HCT116 (cell line): ENCODE measurements around the gene HOXC11. TPM values are rescaled to one million over a fixed set of nuclear protein-coding genes. Genes with fewer than 3 reads are reported as not detected.

Experiments used
- ATAC-seq: fragments of 200-7000 bp; cut with Tn5 transposase; 2 replicates; pipeline ENCODE4 v1.9.1; 2020; ENCODE audit warnings: mild to moderate bottlenecking, moderate library complexity
- BruUV-seq: library from RNA; stranded (reverse); fragments of 400-500 nt; replicated peaks from 2 replicates; lab custom pipeline; 2021; lab: Mats Ljungman, UMichigan
- CTCF ChIA-PET: fragments of 300-600 bp; sonication (Branson Sonifier 250); formaldehyde crosslinking; loops from one replicate; lab custom pipeline; 2021; ENCODE audit warnings: antibody characterized with exemption; lab: Charles Lee
- POLR2A ChIA-PET: fragments of 300-600, 350-600 bp; sonication (Branson Sonifier 250); formaldehyde crosslinking; loops from one replicate; lab custom pipeline; 2021; ENCODE audit warnings: antibody characterized with exemption; lab: Charles Lee
- RAD21 ChIA-PET, 2 experiments: fragments of 300-600 bp; sonication (Branson Sonifier 250); formaldehyde crosslinking; loops; one replicate each; lab custom pipeline; 2023; ENCODE audit warnings: low total read pairs in 2 of 2; ENCODE audit not compliant: uncharacterized antibody in 2 of 2, unreplicated experiment in 2 of 2, low non-redundant PET in 1 of 2; lab: Charles Lee
- DNase-seq: peaks from one replicate; pipeline ENCODE4 v3.0.0-alpha.2; 2010; ENCODE audit warnings: low read depth, low spot score
- H2AFZ ChIP-seq: fragments of 200-600 bp; shearing (Covaris generic), sonication (generic); 2 replicates; pipeline ENCODE4 v1.6.1; 2017; ENCODE audit warnings: low read depth, mixed run types, mixed read lengths, antibody characterized with exemption, low read length; ENCODE audit not compliant: poor library complexity, severe bottlenecking
- H3K27ac ChIP-seq: 2 replicates; pipeline ENCODE4 v1.5.1; 2012; ENCODE audit warnings: low read depth, low read length
- H3K27me3 ChIP-seq: fragments of 200-600 bp; sonication (generic); 2 replicates; pipeline ENCODE4 v1.6.1; 2016; ENCODE audit warnings: mixed run types, low read length, mixed read lengths; ENCODE audit not compliant: insufficient read depth
- H3K36me3 ChIP-seq, 2 experiments: fragments of 200-500 bp in 1 of 2; fragments of 200-600 bp in 1 of 2; sonication (Bioruptor generic) in 1 of 2; sonication (generic) in 1 of 2; 2 replicates each; pipeline versions ENCODE4 v1.5.1 to v1.6.1; 2014 to 2016; ENCODE audit warnings: low read length in 2 of 2, inconsistent platforms in 1 of 2, mixed read lengths in 1 of 2, mixed run types in 1 of 2; ENCODE audit not compliant: insufficient read depth in 2 of 2, control insufficient read depth in 1 of 2
- H3K4me1 ChIP-seq, 2 experiments: fragments of 200-600 bp in 1 of 2; sonication (generic) in 1 of 2; 2 replicates each; pipeline versions ENCODE4 v1.5.1 to v1.6.1; 2012 to 2017; ENCODE audit warnings: low read length in 2 of 2, inconsistent platforms in 1 of 2, mild to moderate bottlenecking in 1 of 2, mixed read lengths in 1 of 2, mixed run types in 1 of 2, moderate library complexity in 1 of 2; ENCODE audit not compliant: insufficient read depth in 2 of 2, control insufficient read depth in 1 of 2
- H3K4me2 ChIP-seq: fragments of 200-600 bp; sonication (generic); 2 replicates; pipeline ENCODE4 v1.6.1; 2017; ENCODE audit warnings: mixed run types, low read length, mixed read lengths
- H3K4me3 ChIP-seq, 2 experiments: fragments of 200-600 bp in 1 of 2; sonication (generic) in 1 of 2; replicated peaks in 1 of 2; 2 replicates each; pipeline ENCODE4 v1.5.1; 2011 to 2016; ENCODE audit warnings: low read length in 2 of 2, control low read depth in 1 of 2, low read depth in 1 of 2, mild to moderate bottlenecking in 1 of 2, mixed read lengths in 1 of 2, mixed run types in 1 of 2
- H3K79me2 ChIP-seq: fragments of 200-600 bp; sonication (generic); 2 replicates; pipeline ENCODE4 v1.6.1; 2017; ENCODE audit warnings: mild to moderate bottlenecking, mixed run types, low read length, moderate library complexity, mixed read lengths; ENCODE audit not compliant: insufficient read depth
- H3K9ac ChIP-seq: fragments of 200-600 bp; sonication (generic); 2 replicates; pipeline ENCODE4 v1.6.1; 2016; ENCODE audit warnings: low read length, mixed read lengths
- H3K9me2 ChIP-seq: fragments of 200-600 bp; sonication (generic), shearing (Covaris generic); 2 replicates; pipeline ENCODE4 v1.6.1; 2017; ENCODE audit warnings: mixed run types, mild to moderate bottlenecking, moderate library complexity; ENCODE audit not compliant: insufficient read depth
- H3K9me3 ChIP-seq, 2 experiments: fragments of 200-500 bp in 1 of 2; fragments of 200-600 bp in 1 of 2; sonication (Bioruptor generic) in 1 of 2; sonication (generic) in 1 of 2; 2 replicates each; pipeline ENCODE4 v1.6.1; 2014 to 2017; ENCODE audit warnings: low read length in 2 of 2, mixed read lengths in 2 of 2, inconsistent platforms in 1 of 2, low read depth in 1 of 2, mild to moderate bottlenecking in 1 of 2, mixed run types in 1 of 2, moderate library complexity in 1 of 2; ENCODE audit not compliant: control insufficient read depth in 1 of 2, insufficient read depth in 1 of 2
- H4K20me1 ChIP-seq: fragments of 200-600 bp; sonication (generic), shearing (Covaris generic); 2 replicates; pipeline ENCODE4 v1.6.1; 2017; ENCODE audit warnings: mixed run types, mild to moderate bottlenecking, moderate library complexity; ENCODE audit not compliant: insufficient read depth
- CBX3 ChIP-seq: IDR thresholded peaks from 2 replicates; pipeline ENCODE4 v1.6.1; 2012; ENCODE audit warnings: low read depth
- CEBPB ChIP-seq: IDR thresholded peaks from 2 replicates; pipeline ENCODE4 v1.6.1; 2012; ENCODE audit warnings: low read depth
- EGR1 ChIP-seq: IDR thresholded peaks from 2 replicates; pipeline ENCODE4 v1.6.1; 2012; ENCODE audit warnings: low read depth
- EZH2phosphoT487 ChIP-seq: fragments of 200-600 bp; IDR thresholded peaks from 2 replicates; pipeline ENCODE4 v1.6.1; 2018; ENCODE audit warnings: antibody characterized with exemption, borderline replicate concordance
- FOSL1 ChIP-seq: IDR thresholded peaks from 2 replicates; pipeline ENCODE4 v1.6.1; 2012; ENCODE audit warnings: low read depth
- POLR2AphosphoS5 ChIP-seq: IDR thresholded peaks from 2 replicates; pipeline ENCODE4 v1.6.1; 2011; ENCODE audit warnings: mild to moderate bottlenecking, low read depth, low read length, moderate library complexity
- SRF ChIP-seq: IDR thresholded peaks from 2 replicates; pipeline ENCODE4 v1.6.1; 2012; ENCODE audit warnings: low read depth
- TCF7L2 ChIP-seq: IDR thresholded peaks from 2 replicates; pipeline ENCODE4 v1.7.0; 2011; ENCODE audit warnings: borderline replicate concordance, inconsistent platforms; ENCODE audit not compliant: insufficient read depth, insufficient read length; ENCODE audit errors: extremely low read depth
- ZBTB33 ChIP-seq: IDR thresholded peaks from 2 replicates; pipeline ENCODE4 v1.6.1; 2011; ENCODE audit warnings: mild to moderate bottlenecking, low read length, moderate library complexity; ENCODE audit not compliant: insufficient replicate concordance; ENCODE audit errors: extremely low read depth
- ZNF274 ChIP-seq: fragments of 200-500 bp; sonication (Bioruptor generic); IDR thresholded peaks from 2 replicates; pipeline ENCODE4 v1.6.1; 2014; ENCODE audit warnings: mild to moderate bottlenecking, low read depth, low read length, inconsistent platforms
- intact Hi-C: fragments of 100-400 bp; cut with micrococcal nuclease; formaldehyde crosslinking; loops from 2 replicates; pipeline ENCODE4 v1.10.0; 2022
- total RNA-seq: library from RNA; stranded (reverse); gene quantifications from one replicate; pipeline ENCODE4 v1.2.1, GENCODE V29; 2021; ENCODE audit not compliant: unreplicated experiment
- TF ChIP-seq, protein P1 (sequence below): IDR thresholded peaks from 2 replicates; pipeline ENCODE4 v1.6.1; 2012; ENCODE audit warnings: low read depth

Gene HOXC11
- total RNA-seq, 1 experiment from 2014 or later = 0.22 TPM

- H3K79me2 ChIP-seq = no peaks in the 10 kb centered on the region
- H3K4me2 ChIP-seq = no peak overlapping the region
- H2AFZ ChIP-seq = no peak overlapping the region
- no peaks in the 10 kb centered on the region for H3K4me1 ChIP-seq
- ATAC-seq (no peak), DNase-seq (no peak)
- no peak overlapping the region for H3K9ac ChIP-seq
- no TSS peak for BruUV-seq
- RAD21 ChIA-PET = no interaction called here
- CTCF ChIA-PET = no interaction called here
- intact Hi-C loops = no loop called here
- TF ChIP-seq CEBPB = no peak
- no peaks in the 10 kb centered on the region for H4K20me1 ChIP-seq
- POLR2A ChIA-PET = no interaction called here
- H3K9me2 ChIP-seq = no peaks in the 10 kb centered on the region
- peaks cover 4% of the 10 kb centered on the region; the same call in 1 of the 2 replicates for H3K27me3 ChIP-seq
- H3K9me3 ChIP-seq = no peaks in the 10 kb centered on the region
- no peaks in the 10 kb centered on the region for H3K36me3 ChIP-seq
- no peak overlapping the region for H3K4me3 ChIP-seq
- no peak overlapping the region for H3K27ac ChIP-seq
Observed at GRCh38 chr12:53967421-53967925, 5.5 kb upstream of the HOXC11 start.

DNA sequence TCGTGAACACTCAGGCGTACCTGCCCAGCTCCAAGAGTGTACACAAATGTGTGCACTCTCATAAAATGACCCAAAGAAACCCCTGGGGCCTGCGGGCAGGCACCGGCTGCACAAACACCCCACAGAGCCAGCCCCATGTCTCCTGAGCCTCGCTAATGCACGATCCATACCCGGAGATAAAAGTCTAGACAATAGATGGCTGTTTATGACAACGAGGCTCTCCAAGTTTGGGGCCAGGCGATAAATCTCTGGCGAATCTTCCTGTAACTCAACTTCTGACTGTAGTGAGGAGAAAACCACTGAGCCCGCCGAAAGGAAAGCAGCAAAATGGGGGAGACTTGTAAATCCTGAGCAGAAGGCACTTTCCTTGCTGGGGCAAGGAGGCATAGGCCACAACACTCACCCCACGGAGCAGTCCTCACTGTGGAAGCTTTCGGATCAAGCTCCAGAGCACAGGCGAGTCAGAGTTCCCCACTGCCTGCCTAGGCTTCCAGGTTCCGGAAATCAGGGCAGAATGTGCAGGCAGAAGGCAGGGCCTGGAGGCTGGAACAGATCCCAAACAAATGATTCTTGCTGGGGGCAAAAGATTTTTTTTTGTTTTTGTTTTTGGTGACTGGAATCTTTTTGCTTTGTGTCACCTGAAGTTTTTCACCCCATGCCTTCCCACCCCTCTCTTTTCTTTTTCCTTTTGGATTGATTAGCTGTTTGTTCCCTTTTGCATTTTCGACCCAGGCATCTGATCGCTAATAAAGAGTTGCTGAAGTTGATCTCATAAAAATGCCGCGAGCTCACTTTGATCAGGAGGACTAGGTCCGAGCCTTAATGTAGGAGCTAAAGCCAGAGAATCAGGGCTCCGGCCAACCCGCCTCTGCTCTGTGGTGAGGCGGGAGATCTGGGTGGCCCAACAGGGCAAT lies 4.5 kb upstream of the HOXC11 start:
- POLR2A ChIA-PET = no interaction called here
- TF ChIP-seq CBX3 (no peak), POLR2AphosphoS5 (no peak), ZNF274 (no peak), ZBTB33 (no peak), FOSL1 (no peak), TCF7L2 (no peak), EZH2phosphoT487 (no peak), EGR1 (no peak), SRF (no peak), CEBPB (no peak)
- TF ChIP-seq, protein P1, sequence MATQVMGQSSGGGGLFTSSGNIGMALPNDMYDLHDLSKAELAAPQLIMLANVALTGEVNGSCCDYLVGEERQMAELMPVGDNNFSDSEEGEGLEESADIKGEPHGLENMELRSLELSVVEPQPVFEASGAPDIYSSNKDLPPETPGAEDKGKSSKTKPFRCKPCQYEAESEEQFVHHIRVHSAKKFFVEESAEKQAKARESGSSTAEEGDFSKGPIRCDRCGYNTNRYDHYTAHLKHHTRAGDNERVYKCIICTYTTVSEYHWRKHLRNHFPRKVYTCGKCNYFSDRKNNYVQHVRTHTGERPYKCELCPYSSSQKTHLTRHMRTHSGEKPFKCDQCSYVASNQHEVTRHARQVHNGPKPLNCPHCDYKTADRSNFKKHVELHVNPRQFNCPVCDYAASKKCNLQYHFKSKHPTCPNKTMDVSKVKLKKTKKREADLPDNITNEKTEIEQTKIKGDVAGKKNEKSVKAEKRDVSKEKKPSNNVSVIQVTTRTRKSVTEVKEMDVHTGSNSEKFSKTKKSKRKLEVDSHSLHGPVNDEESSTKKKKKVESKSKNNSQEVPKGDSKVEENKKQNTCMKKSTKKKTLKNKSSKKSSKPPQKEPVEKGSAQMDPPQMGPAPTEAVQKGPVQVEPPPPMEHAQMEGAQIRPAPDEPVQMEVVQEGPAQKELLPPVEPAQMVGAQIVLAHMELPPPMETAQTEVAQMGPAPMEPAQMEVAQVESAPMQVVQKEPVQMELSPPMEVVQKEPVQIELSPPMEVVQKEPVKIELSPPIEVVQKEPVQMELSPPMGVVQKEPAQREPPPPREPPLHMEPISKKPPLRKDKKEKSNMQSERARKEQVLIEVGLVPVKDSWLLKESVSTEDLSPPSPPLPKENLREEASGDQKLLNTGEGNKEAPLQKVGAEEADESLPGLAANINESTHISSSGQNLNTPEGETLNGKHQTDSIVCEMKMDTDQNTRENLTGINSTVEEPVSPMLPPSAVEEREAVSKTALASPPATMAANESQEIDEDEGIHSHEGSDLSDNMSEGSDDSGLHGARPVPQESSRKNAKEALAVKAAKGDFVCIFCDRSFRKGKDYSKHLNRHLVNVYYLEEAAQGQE = no peak

More for the DNA sequence above, 4.5 kb upstream of the HOXC11 start:
- no peaks in the 10 kb centered on the region for H3K79me2 ChIP-seq
- no peak overlapping the region for H2AFZ ChIP-seq
- H3K4me3 ChIP-seq = no peak overlapping the region
- H3K27me3 ChIP-seq = peaks cover 4% of the 10 kb centered on the region; the same call in 1 of the 2 replicates
- H3K36me3 ChIP-seq = no peaks in the 10 kb centered on the region
- H3K4me1 ChIP-seq = 0 out of 4 replicates have a peak, but pooled peaks cover 0 to under 1% of the 10 kb centered on the region in 2 experiments
- no peaks in the 10 kb centered on the region for H3K9me3 ChIP-seq
- no peak for ATAC-seq
- no peak overlapping the region for H3K9ac ChIP-seq
- no peak overlapping the region for H3K4me2 ChIP-seq
- no peak for DNase-seq
- H3K27ac ChIP-seq = no peak overlapping the region
- H3K9me2 ChIP-seq = no peaks in the 10 kb centered on the region
- intact Hi-C loops = no loop called here
- ChIA-PET RAD21 (no interaction called here), CTCF (no interaction called here)
- no peaks in the 10 kb centered on the region for H4K20me1 ChIP-seq
- BruUV-seq = no TSS peak
